Mesenchymal stem cell (in vitro differentiated cells and primary cell): ENCODE measurements around the gene KCNK1.

Source experiments
- DNase-seq: peaks from one replicate; pipeline ENCODE4 v3.0.0-alpha.2; 2013
- H2AFZ ChIP-seq: one replicate; pipeline ENCODE4 v1.6.1; 2013; ENCODE audit warnings: low read depth, mild to moderate bottlenecking, control low read depth, inconsistent platforms, low read length, moderate library complexity
- H2AK5ac ChIP-seq: 2 replicates; pipeline ENCODE4 v1.6.1; 2013; ENCODE audit warnings: low read length, moderate library complexity, mild to moderate bottlenecking, inconsistent platforms; ENCODE audit not compliant: severe bottlenecking
- H2BK120ac ChIP-seq: one replicate; pipeline ENCODE4 v1.6.1; 2013; ENCODE audit warnings: low read depth, mild to moderate bottlenecking, inconsistent platforms, low read length, moderate library complexity
- H2BK12ac ChIP-seq, 2 experiments: one replicate each; pipeline ENCODE4 v1.6.1; 2013; ENCODE audit warnings: inconsistent platforms in 2 of 2, low read length in 2 of 2, mild to moderate bottlenecking in 2 of 2, moderate library complexity in 2 of 2, control low read depth in 1 of 2
- H2BK15ac ChIP-seq: one replicate; pipeline ENCODE4 v1.6.1; 2013; ENCODE audit warnings: mild to moderate bottlenecking, low read depth, inconsistent platforms; ENCODE audit not compliant: poor library complexity, severe bottlenecking
- H2BK5ac ChIP-seq: 2 replicates; pipeline ENCODE4 v1.6.1; 2013; ENCODE audit warnings: low read depth, mild to moderate bottlenecking, low read length, control low read depth, inconsistent platforms; ENCODE audit not compliant: poor library complexity, severe bottlenecking
- H3K14ac ChIP-seq, 2 experiments: one replicate each; pipeline ENCODE4 v1.6.1; 2013; ENCODE audit warnings: inconsistent platforms in 2 of 2, low read length in 2 of 2, control low read depth in 1 of 2, mild to moderate bottlenecking in 1 of 2, moderate library complexity in 1 of 2
- H3K18ac ChIP-seq, 2 experiments: one replicate each; pipeline ENCODE4 v1.6.1; 2013; ENCODE audit warnings: inconsistent platforms in 2 of 2, low read length in 2 of 2, control low read depth in 1 of 2, low read depth in 1 of 2, mild to moderate bottlenecking in 1 of 2
- H3K23ac ChIP-seq, 2 experiments: one replicate each; pipeline ENCODE4 v1.6.1; 2013; ENCODE audit warnings: inconsistent platforms in 2 of 2, low read length in 2 of 2, mild to moderate bottlenecking in 2 of 2, moderate library complexity in 2 of 2, control low read depth in 1 of 2
- H3K27ac ChIP-seq: 2 replicates; pipeline ENCODE4 v1.5.1; 2013; ENCODE audit warnings: mild to moderate bottlenecking, moderate library complexity, low read length, control low read depth, inconsistent platforms; ENCODE audit not compliant: poor library complexity, severe bottlenecking
- H3K27me3 ChIP-seq, 2 experiments: 2 replicates each; pipeline versions ENCODE4 v1.6.1 to v1.7.0; 2013; ENCODE audit warnings: low read length in 2 of 2, mild to moderate bottlenecking in 2 of 2, moderate library complexity in 2 of 2, control low read depth in 1 of 2, inconsistent platforms in 1 of 2; ENCODE audit not compliant: control insufficient read depth in 1 of 2, insufficient read depth in 1 of 2
- H3K36me3 ChIP-seq, 2 experiments: 2 replicates each; pipeline versions ENCODE4 v1.6.1 to v1.7.0; 2013; ENCODE audit warnings: low read length in 2 of 2, control low read depth in 1 of 2, inconsistent platforms in 1 of 2, low read depth in 1 of 2, mild to moderate bottlenecking in 1 of 2; ENCODE audit not compliant: insufficient read depth in 2 of 2, control insufficient read depth in 1 of 2
- H3K4ac ChIP-seq, 2 experiments: one replicate each; pipeline ENCODE4 v1.6.1; 2013; ENCODE audit warnings: inconsistent platforms in 2 of 2, low read length in 2 of 2, mild to moderate bottlenecking in 2 of 2, moderate library complexity in 2 of 2, control low read depth in 1 of 2, low read depth in 1 of 2
- H3K4me1 ChIP-seq: 2 replicates; pipeline ENCODE4 v1.6.1; 2013; ENCODE audit warnings: low read depth, low read length, control low read depth; ENCODE audit not compliant: control insufficient read depth, insufficient read depth
- H3K4me2 ChIP-seq: 2 replicates; pipeline ENCODE4 v1.6.1; 2013; ENCODE audit warnings: low read length, mild to moderate bottlenecking, inconsistent platforms; ENCODE audit not compliant: poor library complexity, severe bottlenecking
- H3K4me3 ChIP-seq, 2 experiments: 2 replicates each; pipeline versions ENCODE4 v1.5.1 to v1.7.0; 2013; ENCODE audit warnings: low read length in 2 of 2, mild to moderate bottlenecking in 2 of 2, control low read depth in 1 of 2, low read depth in 1 of 2; ENCODE audit not compliant: insufficient read depth in 1 of 2
- H3K79me1 ChIP-seq: replicated peaks from 2 replicates; pipeline ENCODE4 v1.6.1; 2013; ENCODE audit warnings: mild to moderate bottlenecking, control low read depth, low read length, inconsistent platforms; ENCODE audit not compliant: poor library complexity, severe bottlenecking
- H3K9ac ChIP-seq: 2 replicates; pipeline ENCODE4 v1.7.0; 2013; ENCODE audit warnings: mild to moderate bottlenecking, low read length, moderate library complexity
- H3K9me3 ChIP-seq: 2 replicates; pipeline ENCODE4 v1.7.0; 2013; ENCODE audit warnings: mild to moderate bottlenecking, low read length; ENCODE audit not compliant: control insufficient read depth
- H4K8ac ChIP-seq: one replicate; pipeline ENCODE4 v1.6.1; 2013; ENCODE audit warnings: inconsistent platforms, mild to moderate bottlenecking, low read length, moderate library complexity
- H4K91ac ChIP-seq: one replicate; pipeline ENCODE4 v1.6.1; 2013; ENCODE audit warnings: mild to moderate bottlenecking, low read length, inconsistent platforms
- whole genome bisulfite sequencing: methylation state at CpG from one replicate; pipeline ENCODE4 v1.1.7; 2013; ENCODE audit warnings: mixed read lengths; 5-methylcytosine and 5-hydroxymethylcytosine counted together

The KCNK1 gene

GRCh38 chr1:233599542-233600073 is 14.3 kb upstream of the KCNK1 start:
- H3K9me3 ChIP-seq, result peaks cover 10% of the 10 kb centered on the region
- DNase-seq, result no peak
- no peaks in the 10 kb centered on the region for H3K4me1 ChIP-seq
- no peaks in the 10 kb centered on the region for H3K36me3 ChIP-seq
- no peak overlapping the region for H3K14ac ChIP-seq
- H2BK15ac ChIP-seq, result no peak overlapping the region
- no peak overlapping the region for H3K27ac ChIP-seq
- no peak overlapping the region for H3K18ac ChIP-seq
- H4K8ac ChIP-seq, result no peak overlapping the region
- no peak overlapping the region for H2BK12ac ChIP-seq
- H3K27me3 ChIP-seq, result peaks cover 0 to 4% of the 10 kb centered on the region in 2 experiments
- H3K23ac ChIP-seq, result no peak overlapping the region
- H2AK5ac ChIP-seq, result no peak overlapping the region
- no peak overlapping the region for H2AFZ ChIP-seq
- H3K4ac ChIP-seq, result no peak overlapping the region
- WGBS, result 74% methylated on average over 5 of the region's 5 CpGs
- H2BK120ac ChIP-seq, result no peak overlapping the region
- no peak overlapping the region for H3K4me3 ChIP-seq
- no peak overlapping the region for H3K4me2 ChIP-seq
- no peaks in the 10 kb centered on the region for H3K79me1 ChIP-seq
- H2BK5ac ChIP-seq, result no peak overlapping the region
- H3K9ac ChIP-seq, result no peak overlapping the region
- no peak overlapping the region for H4K91ac ChIP-seq

GRCh38 chr1:233600488-233600887 is 13.4 kb upstream of the KCNK1 start:
- Histone ChIP-seq H4K91ac (no peak overlapping the region), H3K4ac (no peak overlapping the region), H3K4me1 (no peaks in the 10 kb centered on the region), H2AK5ac (no peak overlapping the region), H3K79me1 (no peaks in the 10 kb centered on the region), H3K9ac (no peak overlapping the region), H2AFZ (no peak overlapping the region), H3K27me3 (peaks cover 0 to 4% of the 10 kb centered on the region in 2 experiments), H3K36me3 (no peaks in the 10 kb centered on the region), H3K4me2 (no peak overlapping the region), H3K18ac (no peak overlapping the region), H2BK12ac (no peak overlapping the region), H3K27ac (no peak overlapping the region), H2BK5ac (no peak overlapping the region), H2BK120ac (no peak overlapping the region), H3K14ac (no peak overlapping the region), H2BK15ac (no peak overlapping the region), H3K23ac (no peak overlapping the region), H3K9me3 (peaks cover 14% of the 10 kb centered on the region), H4K8ac (no peak overlapping the region), H3K4me3 (no peak overlapping the region)
- DNase-seq, result no peak
- 30% methylated on average over 1 of the region's 1 CpG for WGBS

GRCh38 chr1:233603478-233603877 is 10.4 kb upstream of the KCNK1 start:
- peaks cover 0 to 4% of the 10 kb centered on the region in 2 experiments for H3K27me3 ChIP-seq
- H2AFZ ChIP-seq, result no peak overlapping the region
- no peak for DNase-seq
- no peak overlapping the region for H3K4ac ChIP-seq
- H2BK5ac ChIP-seq, result no peak overlapping the region
- no peak overlapping the region for H3K9ac ChIP-seq
- no peak overlapping the region for H3K14ac ChIP-seq
- peaks cover 14% of the 10 kb centered on the region for H3K9me3 ChIP-seq
- H3K36me3 ChIP-seq, result no peaks in the 10 kb centered on the region
- H3K4me3 ChIP-seq, result no peak overlapping the region
- no peak overlapping the region for H2BK12ac ChIP-seq
- no peak overlapping the region for H3K23ac ChIP-seq
- H2BK15ac ChIP-seq, result no peak overlapping the region
- H3K4me1 ChIP-seq, result no peaks in the 10 kb centered on the region
- no peak overlapping the region for H3K27ac ChIP-seq
- no peak overlapping the region for H2AK5ac ChIP-seq
- WGBS, result 88% methylated on average over 2 of the region's 2 CpGs
- H4K91ac ChIP-seq, result no peak overlapping the region
- H2BK120ac ChIP-seq, result no peak overlapping the region
- no peak overlapping the region for H4K8ac ChIP-seq
- H3K4me2 ChIP-seq, result no peak overlapping the region
- H3K18ac ChIP-seq, result no peak overlapping the region
- no peaks in the 10 kb centered on the region for H3K79me1 ChIP-seq

- 100% methylated on average over 2 of the region's 2 CpGs for WGBS
- Histone ChIP-seq H3K18ac (no peak overlapping the region), H2BK120ac (no peak overlapping the region)
Observed at GRCh38 chr1:233605205-233605604, 8.7 kb upstream of the KCNK1 start.

More at GRCh38 chr1:233605205-233605604, 8.7 kb upstream of the KCNK1 start:
- Histone ChIP-seq H2BK5ac (no peak overlapping the region), H4K91ac (no peak overlapping the region), H3K79me1 (no peaks in the 10 kb centered on the region), H2BK15ac (no peak overlapping the region), H3K27me3 (peaks cover 0 to 2% of the 10 kb centered on the region in 2 experiments), H3K27ac (no peak overlapping the region), H2AFZ (no peak overlapping the region), H3K36me3 (no peaks in the 10 kb centered on the region), H3K23ac (no peak overlapping the region), H2BK12ac (no peak overlapping the region), H3K4ac (no peak overlapping the region), H3K9me3 (peaks cover 14% of the 10 kb centered on the region), H3K14ac (no peak overlapping the region), H3K4me3 (no peak overlapping the region), H3K9ac (no peak overlapping the region), H3K4me1 (no peaks in the 10 kb centered on the region), H3K4me2 (no peak overlapping the region), H4K8ac (no peak overlapping the region), H2AK5ac (no peak overlapping the region)
- DNase-seq, result no peak
